Sigmoid colon (tissue), 4 donors: Measurements from ENCODE around the gene TCEAL9.

Experiments
- EP300 ChIP-seq, 4 donors: sonication (generic); formaldehyde crosslinking; IDR thresholded peaks; one replicate each; pipeline ENCODE4 v1.6.1; 2017; ENCODE audit warnings: antibody characterized with exemption in 4 of 4
- POLR2A ChIP-seq, 2 donors: fragments of 450-650 bp; IDR thresholded peaks; one replicate each; pipeline ENCODE4 v1.6.1; 2016; ENCODE audit warnings: antibody characterized with exemption in 2 of 2, mild to moderate bottlenecking in 2 of 2, moderate library complexity in 2 of 2
- TF ChIP-seq, protein P1 (sequence below), 4 experiments: fragments of 450-650 bp in 3 of 4; fragments of 200-600 bp in 1 of 4; IDR thresholded peaks; one replicate each; pipeline ENCODE4 v1.5.1; 2016 to 2019; ENCODE audit warnings: antibody characterized with exemption in 4 of 4, mild to moderate bottlenecking in 3 of 4, moderate library complexity in 2 of 4

DNA sequence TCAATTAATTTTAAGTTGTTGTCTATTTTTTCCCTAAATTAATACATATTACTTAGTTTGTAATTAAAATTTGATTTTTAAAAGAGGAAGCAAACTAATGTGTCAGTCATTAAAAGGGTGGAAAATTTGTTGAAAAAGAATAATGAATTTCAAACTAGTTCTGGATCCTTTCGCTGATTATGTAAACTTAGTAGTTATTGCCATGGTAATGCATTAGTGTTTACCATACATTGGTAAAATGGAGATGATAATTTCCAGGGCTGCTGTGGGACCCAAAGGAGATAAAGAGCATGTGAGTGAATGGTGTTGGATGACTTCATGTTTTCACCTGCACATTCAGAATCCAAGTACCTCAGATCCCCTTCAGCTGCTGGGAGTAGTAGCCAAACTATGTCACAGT lies 26.6 kb downstream of the TCEAL9 start:
- TF ChIP-seq EP300 (IDR thresholded peaks at IDR 0.05) = no peak
- no peak for TF ChIP-seq POLR2A (IDR thresholded peaks at IDR 0.05)
- TF ChIP-seq, protein P1, sequence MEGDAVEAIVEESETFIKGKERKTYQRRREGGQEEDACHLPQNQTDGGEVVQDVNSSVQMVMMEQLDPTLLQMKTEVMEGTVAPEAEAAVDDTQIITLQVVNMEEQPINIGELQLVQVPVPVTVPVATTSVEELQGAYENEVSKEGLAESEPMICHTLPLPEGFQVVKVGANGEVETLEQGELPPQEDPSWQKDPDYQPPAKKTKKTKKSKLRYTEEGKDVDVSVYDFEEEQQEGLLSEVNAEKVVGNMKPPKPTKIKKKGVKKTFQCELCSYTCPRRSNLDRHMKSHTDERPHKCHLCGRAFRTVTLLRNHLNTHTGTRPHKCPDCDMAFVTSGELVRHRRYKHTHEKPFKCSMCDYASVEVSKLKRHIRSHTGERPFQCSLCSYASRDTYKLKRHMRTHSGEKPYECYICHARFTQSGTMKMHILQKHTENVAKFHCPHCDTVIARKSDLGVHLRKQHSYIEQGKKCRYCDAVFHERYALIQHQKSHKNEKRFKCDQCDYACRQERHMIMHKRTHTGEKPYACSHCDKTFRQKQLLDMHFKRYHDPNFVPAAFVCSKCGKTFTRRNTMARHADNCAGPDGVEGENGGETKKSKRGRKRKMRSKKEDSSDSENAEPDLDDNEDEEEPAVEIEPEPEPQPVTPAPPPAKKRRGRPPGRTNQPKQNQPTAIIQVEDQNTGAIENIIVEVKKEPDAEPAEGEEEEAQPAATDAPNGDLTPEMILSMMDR (IDR thresholded peaks at IDR 0.05) = no peak
